Tibial artery (tissue), 4 donors: ENCODE measurements around the gene CYREN.

ENCODE experiments used
- DNase-seq, 2 donors: peaks; one replicate each; pipeline ENCODE4 v3.0.0-alpha.2; 2019
- H3K27ac ChIP-seq, 2 donors: fragments of 200-600 bp; sonication (generic) in 1 of 2; 1 replicate in 1 of 2; 2 replicates in 1 of 2; pipeline ENCODE4 v1.5.1; 2018 to 2019; ENCODE audit warnings: mild to moderate bottlenecking in 1 of 2
- H3K27me3 ChIP-seq, 2 donors: fragments of 200-600 bp; sonication (generic) in 1 of 2; one replicate each; pipeline versions ENCODE4 v1.5.1 to v1.6.0; 2016 to 2019
- H3K36me3 ChIP-seq, 3 donors: fragments of 200-600 bp; sonication (generic) in 2 of 3; one replicate each; pipeline ENCODE4 v1.5.1; 2016 to 2019; ENCODE audit warnings: mild to moderate bottlenecking in 2 of 3
- H3K4me1 ChIP-seq, 4 donors: fragments of 200-600 bp; sonication (generic) in 2 of 4; 1 replicate in 3 of 4; 2 replicates in 1 of 4; pipeline ENCODE4 v1.5.1; 2016 to 2019
- H3K4me3 ChIP-seq, 2 donors: fragments of 200-600 bp; sonication (generic) in 1 of 2; 1 replicate in 1 of 2; 2 replicates in 1 of 2; pipeline ENCODE4 v1.5.1; 2018 to 2019; ENCODE audit warnings: mild to moderate bottlenecking in 2 of 2
- H3K9me3 ChIP-seq, 3 donors: fragments of 200-600 bp; sonication (generic) in 1 of 3; one replicate each; pipeline ENCODE4 v1.5.1; 2016 to 2019
- intact Hi-C: fragments of 100-400 bp; cut with DNase I; formaldehyde crosslinking; loops from one replicate; pipeline ENCODE4 v1.15.0; 2023; ENCODE audit warnings: low total_unique reads
- TF ChIP-seq, protein P1 (sequence below), 2 experiments: fragments of 200-600 bp in 1 of 2; fragments of 450-650 bp in 1 of 2; IDR thresholded peaks; one replicate each; pipeline ENCODE4 v1.5.1; 2017 to 2019; ENCODE audit warnings: antibody characterized with exemption in 2 of 2, mild to moderate bottlenecking in 1 of 2, moderate library complexity in 1 of 2

Gene CYREN

DNA sequence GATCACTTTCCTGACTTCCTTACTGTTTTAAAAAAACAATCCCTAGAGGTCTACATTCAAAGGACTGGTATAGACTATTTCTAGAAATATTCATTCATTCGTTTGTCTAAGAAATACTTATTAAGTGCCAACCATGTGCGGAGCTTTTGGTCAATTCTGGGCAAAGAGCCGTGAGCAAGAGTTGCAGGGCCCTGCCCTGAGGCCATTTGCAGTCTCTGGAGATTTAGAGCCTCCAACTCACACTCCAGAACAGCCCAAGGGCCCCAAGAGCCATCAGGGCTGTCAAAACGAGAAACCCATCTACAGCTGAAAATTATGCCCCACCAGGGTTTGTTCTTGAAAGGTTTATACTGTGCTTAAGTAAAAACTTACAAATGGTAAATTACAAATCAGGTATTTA lies 24.6 kb upstream of the CYREN start:
- no peaks in the 10 kb centered on the region for H3K4me1 ChIP-seq
- H3K9me3 ChIP-seq, result no peaks in the 10 kb centered on the region
- H3K27me3 ChIP-seq, result no peaks in the 10 kb centered on the region
- TF ChIP-seq, protein P1, sequence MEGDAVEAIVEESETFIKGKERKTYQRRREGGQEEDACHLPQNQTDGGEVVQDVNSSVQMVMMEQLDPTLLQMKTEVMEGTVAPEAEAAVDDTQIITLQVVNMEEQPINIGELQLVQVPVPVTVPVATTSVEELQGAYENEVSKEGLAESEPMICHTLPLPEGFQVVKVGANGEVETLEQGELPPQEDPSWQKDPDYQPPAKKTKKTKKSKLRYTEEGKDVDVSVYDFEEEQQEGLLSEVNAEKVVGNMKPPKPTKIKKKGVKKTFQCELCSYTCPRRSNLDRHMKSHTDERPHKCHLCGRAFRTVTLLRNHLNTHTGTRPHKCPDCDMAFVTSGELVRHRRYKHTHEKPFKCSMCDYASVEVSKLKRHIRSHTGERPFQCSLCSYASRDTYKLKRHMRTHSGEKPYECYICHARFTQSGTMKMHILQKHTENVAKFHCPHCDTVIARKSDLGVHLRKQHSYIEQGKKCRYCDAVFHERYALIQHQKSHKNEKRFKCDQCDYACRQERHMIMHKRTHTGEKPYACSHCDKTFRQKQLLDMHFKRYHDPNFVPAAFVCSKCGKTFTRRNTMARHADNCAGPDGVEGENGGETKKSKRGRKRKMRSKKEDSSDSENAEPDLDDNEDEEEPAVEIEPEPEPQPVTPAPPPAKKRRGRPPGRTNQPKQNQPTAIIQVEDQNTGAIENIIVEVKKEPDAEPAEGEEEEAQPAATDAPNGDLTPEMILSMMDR (IDR thresholded peaks at IDR 0.05), result no peak
- intact Hi-C loops, result no loop called here
- H3K4me3 ChIP-seq, result no peak overlapping the region
- peaks cover 59 to 90% (median 73%) of the 10 kb centered on the region in 3 donors for H3K36me3 ChIP-seq
- no peak for DNase-seq
- H3K27ac ChIP-seq, result no peak overlapping the region

DNA sequence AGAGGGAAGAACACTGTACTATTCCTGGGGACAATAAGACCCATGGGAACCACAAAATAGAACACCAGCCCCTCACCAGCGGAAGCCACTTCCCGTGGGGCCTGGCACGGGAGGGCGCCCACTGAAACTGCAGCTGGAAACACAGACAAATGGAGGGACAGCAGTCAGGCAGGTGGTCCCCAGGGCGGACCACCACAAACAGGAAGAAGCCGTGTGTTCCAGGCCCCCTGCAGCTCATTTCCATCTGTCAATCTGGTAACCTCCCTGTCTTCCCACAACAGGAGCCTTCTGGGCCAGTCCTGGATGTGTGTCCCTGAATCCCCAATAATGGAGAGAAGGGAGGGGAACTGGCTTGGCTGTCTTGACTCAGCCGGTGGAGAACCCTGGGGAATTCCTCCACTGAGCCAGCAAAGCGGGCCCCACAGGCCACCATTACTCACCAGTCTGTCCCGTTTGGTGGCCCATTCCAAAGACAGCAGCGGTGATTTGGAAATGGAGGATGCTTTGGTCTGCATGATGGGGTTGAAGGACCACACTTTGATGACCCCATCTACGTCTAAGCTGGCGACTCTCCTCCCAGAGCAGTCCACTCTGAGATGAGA lies 24.1 kb upstream of the CYREN start:
- intact Hi-C loops, result no loop called here
- peak in 1 of 2 donors; percentile 45 for DNase-seq
- H3K4me3 ChIP-seq, result no peak overlapping the region
- H3K27ac ChIP-seq, result no peak overlapping the region
- no peaks in the 10 kb centered on the region for H3K9me3 ChIP-seq
- TF ChIP-seq, protein P1 (IDR thresholded peaks at IDR 0.05), result no peak
- H3K36me3 ChIP-seq, result peaks cover 61 to 91% (median 73%) of the 10 kb centered on the region in 3 donors
- no peaks in the 10 kb centered on the region for H3K4me1 ChIP-seq
- H3K27me3 ChIP-seq, result no peaks in the 10 kb centered on the region

DNA sequence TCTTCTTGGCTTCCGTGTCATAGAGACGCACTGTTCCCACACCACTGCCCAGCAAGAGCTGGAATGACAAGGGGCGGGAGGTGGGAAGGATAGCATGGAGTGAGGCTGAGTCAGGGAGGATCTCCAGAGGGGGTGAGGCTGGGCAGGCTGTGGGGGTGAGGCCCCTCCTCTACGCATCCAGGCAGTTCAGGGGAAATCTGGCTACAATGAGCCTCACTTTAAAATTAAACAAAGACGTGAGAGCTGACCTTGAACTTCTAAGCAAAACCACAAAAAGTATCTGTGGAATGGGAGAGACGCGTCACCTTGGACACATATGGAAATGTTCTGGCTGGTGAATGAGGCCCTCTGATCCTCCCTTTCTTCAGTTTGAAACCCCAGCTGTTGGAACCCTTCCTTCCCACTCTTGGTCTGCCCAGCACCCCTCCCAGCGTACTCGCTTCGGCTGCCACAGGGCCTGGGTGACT lies 23.1 kb upstream of the CYREN start:
- H3K27ac ChIP-seq, result no peak overlapping the region
- no peak for DNase-seq
- TF ChIP-seq, protein P1 (IDR thresholded peaks at IDR 0.05), result no peak

DNA sequence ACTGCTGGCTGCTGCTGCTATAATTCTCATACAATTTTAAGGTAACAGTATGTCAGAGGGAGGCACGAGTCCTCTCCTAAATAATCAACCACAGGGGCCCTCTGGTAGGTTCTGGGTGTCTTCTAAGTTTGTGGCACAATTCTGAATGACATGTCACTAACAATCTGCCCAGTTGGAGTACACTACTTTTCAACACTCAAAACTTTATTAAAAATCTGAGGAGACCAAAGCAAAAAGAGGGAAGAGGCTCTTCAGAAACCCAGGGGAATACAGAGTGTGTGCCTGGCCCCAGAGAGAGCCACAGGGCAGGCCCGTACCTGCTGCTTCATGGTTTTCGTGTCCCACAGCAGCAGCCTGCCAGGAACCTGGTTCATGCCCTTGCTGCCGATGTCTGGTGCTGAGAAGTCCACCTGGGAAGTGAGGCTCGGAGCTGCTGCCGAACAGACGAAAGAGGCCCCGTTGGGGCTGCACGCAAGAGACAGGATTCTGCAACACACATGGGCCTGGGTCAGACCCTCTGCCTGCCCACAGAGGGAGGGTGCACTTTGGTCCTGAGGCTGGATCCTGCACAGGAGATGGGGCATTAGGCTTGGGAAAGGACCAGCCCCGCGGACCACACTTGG lies 22.5 kb upstream of the CYREN start:
- intact Hi-C loops, result no loop called here
- Histone ChIP-seq H3K9me3 (no peaks in the 10 kb centered on the region), H3K4me1 (no peaks in the 10 kb centered on the region), H3K36me3 (peaks cover 69 to 93% (median 83%) of the 10 kb centered on the region in 3 donors), H3K27ac (no peak overlapping the region), H3K4me3 (no peak overlapping the region), H3K27me3 (no peaks in the 10 kb centered on the region)
- DNase-seq, result peak in 1 of 2 donors; percentile 51
- TF ChIP-seq, protein P1 (IDR thresholded peaks at IDR 0.05), result no peak

More for the DNA sequence above, 23.1 kb upstream of the CYREN start:
- Histone ChIP-seq H3K4me1 (no peaks in the 10 kb centered on the region), H3K4me3 (no peak overlapping the region), H3K9me3 (no peaks in the 10 kb centered on the region), H3K27me3 (no peaks in the 10 kb centered on the region), H3K36me3 (peaks cover 64 to 92% (median 81%) of the 10 kb centered on the region in 3 donors)
- intact Hi-C loops, result no loop called here

DNA sequence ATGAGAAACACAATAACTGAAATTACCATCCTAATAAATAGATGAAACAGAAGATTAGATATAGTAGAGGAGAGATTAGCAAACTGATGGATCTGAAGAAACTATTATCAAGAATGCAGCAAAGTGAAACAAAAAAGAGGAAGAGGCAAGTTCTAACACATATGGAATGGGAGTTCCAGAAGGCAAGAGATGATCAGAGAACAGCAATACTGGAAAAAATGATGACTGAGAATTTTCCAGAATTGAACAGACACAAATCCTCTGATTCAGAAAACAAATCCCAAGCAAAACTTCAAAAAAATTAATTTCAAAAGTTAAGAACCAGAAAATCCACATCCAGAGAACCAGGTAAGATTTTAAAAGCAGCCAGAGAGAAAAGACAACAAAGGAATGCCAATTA lies 20.2 kb upstream of the CYREN start:
- H3K36me3 ChIP-seq, result peaks cover 70 to 93% (median 83%) of the 10 kb centered on the region in 3 donors
- no peaks in the 10 kb centered on the region for H3K27me3 ChIP-seq
- TF ChIP-seq, protein P1 (IDR thresholded peaks at IDR 0.05), result no peak

More for the DNA sequence above, 20.2 kb upstream of the CYREN start:
- DNase-seq, result no peak
- Histone ChIP-seq H3K4me1 (no peaks in the 10 kb centered on the region), H3K27ac (no peak overlapping the region), H3K4me3 (no peak overlapping the region), H3K9me3 (no peaks in the 10 kb centered on the region)
- intact Hi-C loops, result no loop called here
